ENCODE measurements around the gene FBXL2.

GRCh38 chr3:33364060-33364459 is 86.8 kb downstream of the FBXL2 start:
- TF ChIP-seq CTCF (IDR thresholded peaks at IDR 0.05; ENCODE audit: low read depth, low read length) (no peak), MYC (IDR thresholded peaks at IDR 0.05; ENCODE audit: low read depth, low read length) (no peak), POLR2A (IDR thresholded peaks at IDR 0.05; ENCODE audit: extremely low read depth, insufficient read length) (no peak), MAX (IDR thresholded peaks at IDR 0.05; ENCODE audit: low read depth, low read length) (no peak)

Measured in NB4 (cell line).